NCI-H510A (cell line): ENCODE data around the gene JPH4.

Experiments used
- DNase-seq: peaks from one replicate; lab custom pipeline; 2025; lab: John Stamatoyannopoulos, UW

Gene JPH4

GRCh38 chr14:23562822-23563472 is 15.6 kb downstream of the JPH4 start:
- no peak for DNase-seq

- no peak for DNase-seq
Measured at GRCh38 chr14:23561873-23562821, 16.4 kb downstream of the JPH4 start.

- DNase-seq, result no peak
Measured at GRCh38 chr14:23561259-23561658, 17.3 kb downstream of the JPH4 start.

- no peak for DNase-seq
Measured at GRCh38 chr14:23559926-23560520, 18.6 kb downstream of the JPH4 start.

- DNase-seq, result peak; percentile 14
Measured at GRCh38 chr14:23559010-23559925, 19.3 kb downstream of the JPH4 start.

- DNase-seq, result no peak
Measured at GRCh38 chr14:23558346-23559009, 20.1 kb downstream of the JPH4 start.

- DNase-seq, result no peak
Measured at GRCh38 chr14:23557946-23558345, 20.6 kb downstream of the JPH4 start.

GRCh38 chr14:23557521-23557920 is 21.1 kb downstream of the JPH4 start:
- DNase-seq, result no peak

GRCh38 chr14:23556700-23557440 is 21.7 kb downstream of the JPH4 start:
- DNase-seq, result no peak

GRCh38 chr14:23555882-23556699 is 22.5 kb downstream of the JPH4 start, which contains the start of gene THTPA:
Gene THTPA, plus strand, starts transcription at chr14:23556271. Its CDS starts 487 bp downstream, at chr14:23556758.
- DNase-seq, result peak; percentile 90

GRCh38 chr14:23555533-23555881 is 23.1 kb downstream of the JPH4 start:
- no peak for DNase-seq

GRCh38 chr14:23551266-23552028 is 27.1 kb downstream of the JPH4 start, which contains the start of gene ZFHX2:
Gene ZFHX2, minus strand, starts transcription at chr14:23551765. Its CDS starts 16,440 bp downstream, at chr14:23535325.
- peak; percentile 87 for DNase-seq

GRCh38 chr14:23550812-23551265 is 27.8 kb downstream of the JPH4 start:
- peak; percentile 38 for DNase-seq

- DNase-seq, result no peak
Measured at GRCh38 chr14:23550131-23550811, 28.3 kb downstream of the JPH4 start.

GRCh38 chr14:23548351-23549318 is 30.0 kb downstream of the JPH4 start:
- DNase-seq, result no peak

- no peak for DNase-seq
Measured at GRCh38 chr14:23547924-23548323, 30.7 kb downstream of the JPH4 start.
